OCI-LY1 (cell line): ENCODE results near the gene TIAM1.

Experiments
- EZH2 ChIP-seq: fragments of 200-600 bp; sonication (generic), shearing (Covaris generic); IDR thresholded peaks from 2 replicates; pipeline ENCODE4 v1.8.0; 2017; ENCODE audit warnings: borderline replicate concordance, mixed run types, mild to moderate bottlenecking, antibody characterized with exemption, low read length, moderate library complexity, mixed read lengths
- TF ChIP-seq, protein P1 (sequence below): fragments of 200-600 bp; sonication (generic), shearing (Covaris generic); IDR thresholded peaks from 2 replicates; pipeline ENCODE4 v1.5.1; 2017; ENCODE audit warnings: mild to moderate bottlenecking, antibody characterized with exemption, low read length, moderate library complexity, mixed read lengths

DNA sequence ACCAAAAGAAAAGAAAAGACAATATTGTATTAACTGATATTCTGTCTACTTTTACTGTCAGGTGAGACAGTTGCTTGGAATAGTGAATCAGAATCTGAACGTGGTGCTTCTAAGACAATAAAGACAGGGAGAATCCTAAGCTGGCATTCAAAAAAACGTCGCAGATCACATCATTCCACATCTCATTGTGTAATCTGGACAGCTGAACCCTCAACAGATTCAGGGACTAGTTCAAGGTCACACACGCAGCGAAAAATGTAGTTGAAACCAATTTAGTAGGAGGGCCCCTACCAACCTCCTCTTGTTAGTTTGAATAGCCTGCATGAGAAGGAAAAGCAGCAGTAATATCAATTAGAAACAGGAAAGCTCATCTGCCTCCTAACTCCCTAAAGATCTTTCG lies 259.4 kb downstream of the TIAM1 start:
- TF ChIP-seq, protein P1, sequence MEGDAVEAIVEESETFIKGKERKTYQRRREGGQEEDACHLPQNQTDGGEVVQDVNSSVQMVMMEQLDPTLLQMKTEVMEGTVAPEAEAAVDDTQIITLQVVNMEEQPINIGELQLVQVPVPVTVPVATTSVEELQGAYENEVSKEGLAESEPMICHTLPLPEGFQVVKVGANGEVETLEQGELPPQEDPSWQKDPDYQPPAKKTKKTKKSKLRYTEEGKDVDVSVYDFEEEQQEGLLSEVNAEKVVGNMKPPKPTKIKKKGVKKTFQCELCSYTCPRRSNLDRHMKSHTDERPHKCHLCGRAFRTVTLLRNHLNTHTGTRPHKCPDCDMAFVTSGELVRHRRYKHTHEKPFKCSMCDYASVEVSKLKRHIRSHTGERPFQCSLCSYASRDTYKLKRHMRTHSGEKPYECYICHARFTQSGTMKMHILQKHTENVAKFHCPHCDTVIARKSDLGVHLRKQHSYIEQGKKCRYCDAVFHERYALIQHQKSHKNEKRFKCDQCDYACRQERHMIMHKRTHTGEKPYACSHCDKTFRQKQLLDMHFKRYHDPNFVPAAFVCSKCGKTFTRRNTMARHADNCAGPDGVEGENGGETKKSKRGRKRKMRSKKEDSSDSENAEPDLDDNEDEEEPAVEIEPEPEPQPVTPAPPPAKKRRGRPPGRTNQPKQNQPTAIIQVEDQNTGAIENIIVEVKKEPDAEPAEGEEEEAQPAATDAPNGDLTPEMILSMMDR: no peak
- no peak for TF ChIP-seq EZH2
